H1 (cell line): Measurements from ENCODE around the gene PKD1L1. TPM values are rescaled to one million over a fixed set of nuclear protein-coding genes. Genes with fewer than 3 reads are reported as not detected.

ENCODE experiments used
- SUZ12 ChIP-seq: fragments of 200-600 bp; sonication (generic); IDR thresholded peaks from 2 replicates; pipeline ENCODE4 v1.6.1; 2012; ENCODE audit warnings: mild to moderate bottlenecking, inconsistent platforms, low read length, moderate library complexity, mixed read lengths
- polyA plus RNA-seq, 7 experiments: library from polyadenylated mRNA; depleted of rRNA in 3 of 7; stranded (reverse) in 5 of 7; unstranded in 2 of 7; fragments of >200 nt in 5 of 7; fragments of 200-250 nt in 2 of 7; gene quantifications; 1 replicate in 5 of 7; 2 replicates in 1 of 7; 4 replicates in 1 of 7; pipeline versions ENCODE4 v1.2.1 to v1.2.3, GENCODE V29; 2011 to 2013; ENCODE audit warnings: missing spikeins in 2 of 7, mixed read lengths in 2 of 7
- total RNA-seq: library from RNA; stranded (reverse); fragmentation: NEBNext Ultra II Directional; extraction: Animal tissue kit (Norgen Biotek cat#: 25700); gene quantifications from 2 replicates; pipeline ENCODE4 v1.2.1, GENCODE V29; 2021

Gene PKD1L1
- total and polyA plus RNA-seq, 2 of the 8 experiments (the other 6 are each of a cell fraction or from before 2014, with no cell fraction given) = 0.22 to 0.35 TPM

GRCh38 chr7:47991741-47992311, 43.6 kb upstream of the PKD1L1 start (continued):
- no peak for TF ChIP-seq SUZ12
